ENCODE results near the gene PARP8.
"Not testable (repeated sequence)": the region's sequence is repeated elsewhere in the genome, so short reads cannot be mapped to it uniquely, and the experiment has no call there.

The PARP8 gene

GRCh38 chr5:50774446-50775175 is 108.2 kb downstream of the PARP8 start:
- not testable (repeated sequence) for DNase-seq (ENCODE audit: low read depth in 2 of 2)

DNA sequence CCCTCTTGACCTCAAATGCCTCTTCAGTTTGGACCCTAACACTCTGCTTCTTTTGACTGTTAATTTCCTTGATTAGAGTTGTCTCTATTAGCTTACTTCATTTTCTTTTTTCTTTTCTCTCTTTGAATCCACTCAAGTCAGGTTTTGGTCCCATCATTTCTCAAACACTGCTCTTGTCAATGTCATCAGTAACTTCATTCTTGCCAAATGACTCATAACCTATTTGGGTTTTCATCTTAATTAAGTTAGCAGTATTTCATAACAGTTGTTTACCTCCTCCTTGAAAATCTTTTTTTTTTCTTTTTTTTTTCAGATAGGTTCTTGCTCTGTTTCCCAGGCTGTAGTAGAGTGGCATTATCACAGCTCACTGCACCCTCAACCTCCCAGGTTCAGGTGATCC is 119.6 kb downstream of the PARP8 start:
- no peak for DNase-seq (ENCODE audit: low read depth in 2 of 2)

- no peak for DNase-seq (ENCODE audit: low read depth in 2 of 2)
Observed at GRCh38 chr5:50791813-50792212, 125.4 kb downstream of the PARP8 start.

- no peak for DNase-seq (ENCODE audit: low read depth in 2 of 2)
Observed at GRCh38 chr5:50792843-50793242, 126.4 kb downstream of the PARP8 start.

DNA sequence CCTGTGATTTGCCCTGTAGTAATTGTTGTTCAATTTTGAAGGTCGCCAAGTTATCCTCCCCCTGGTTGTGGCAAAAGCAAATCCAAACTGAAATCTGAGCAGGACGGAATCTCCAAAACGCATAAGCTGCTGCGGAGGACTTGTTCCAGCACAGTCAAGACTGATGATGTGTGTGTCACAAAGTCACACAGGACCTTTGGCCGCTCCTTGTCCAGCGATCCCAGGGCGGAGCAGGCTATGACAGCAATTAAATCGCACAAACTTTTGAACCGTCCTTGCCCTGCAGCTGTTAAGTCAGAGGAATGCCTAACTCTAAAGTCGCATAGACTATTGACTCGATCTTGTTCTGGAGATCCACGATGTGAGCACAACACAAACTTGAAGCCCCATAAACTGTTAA is 128.4 kb downstream of the PARP8 start:
- DNase-seq (ENCODE audit: low read depth in 2 of 2), result no peak

GRCh38 chr5:50798002-50798401 is 131.6 kb downstream of the PARP8 start:
- DNase-seq (ENCODE audit: low read depth in 2 of 2), result no peak

- no peak for DNase-seq (ENCODE audit: low read depth in 2 of 2)
Observed at GRCh38 chr5:50799596-50799995, 133.2 kb downstream of the PARP8 start.

GRCh38 chr5:50800410-50800809 is 134.0 kb downstream of the PARP8 start:
- DNase-seq (ENCODE audit: low read depth in 2 of 2), result no peak

GRCh38 chr5:50807661-50808060 is 141.2 kb downstream of the PARP8 start:
- DNase-seq (ENCODE audit: low read depth in 2 of 2), result no peak

DNA sequence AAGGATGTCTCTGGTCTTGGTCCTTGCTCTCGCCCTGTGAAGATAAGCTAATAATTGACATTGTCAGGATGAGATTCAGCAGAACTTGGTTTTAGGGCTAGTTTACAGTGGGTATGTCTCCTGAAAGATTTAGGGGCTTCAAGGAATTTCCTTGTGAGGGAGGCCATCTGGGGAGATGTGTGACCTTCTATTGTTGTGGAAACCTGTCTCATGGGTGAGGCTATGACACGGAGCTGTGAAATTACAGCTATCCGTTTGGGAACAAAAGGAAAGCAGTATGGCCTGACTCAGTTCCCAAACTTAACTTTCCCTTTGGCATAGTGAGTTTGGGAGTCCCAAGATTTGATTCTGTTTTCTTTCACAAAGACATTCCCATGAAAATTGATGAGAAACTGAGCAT is 142.0 kb downstream of the PARP8 start:
- no peak for DNase-seq (ENCODE audit: low read depth in 2 of 2)

GRCh38 chr5:50811746-50812145 is 145.3 kb downstream of the PARP8 start:
- not testable (repeated sequence) for DNase-seq (ENCODE audit: low read depth in 2 of 2)

GRCh38 chr5:50813691-50814090 is 147.3 kb downstream of the PARP8 start:
- DNase-seq (ENCODE audit: low read depth in 2 of 2), result no peak

GRCh38 chr5:50814556-50814955 is 148.1 kb downstream of the PARP8 start:
- no peak for DNase-seq (ENCODE audit: low read depth in 2 of 2)

GRCh38 chr5:50822046-50822445 is 155.6 kb downstream of the PARP8 start:
- no peak for DNase-seq (ENCODE audit: low read depth in 2 of 2)

- DNase-seq (ENCODE audit: low read depth in 2 of 2), result no peak
Observed at GRCh38 chr5:50822761-50823160, 156.3 kb downstream of the PARP8 start.

DNA sequence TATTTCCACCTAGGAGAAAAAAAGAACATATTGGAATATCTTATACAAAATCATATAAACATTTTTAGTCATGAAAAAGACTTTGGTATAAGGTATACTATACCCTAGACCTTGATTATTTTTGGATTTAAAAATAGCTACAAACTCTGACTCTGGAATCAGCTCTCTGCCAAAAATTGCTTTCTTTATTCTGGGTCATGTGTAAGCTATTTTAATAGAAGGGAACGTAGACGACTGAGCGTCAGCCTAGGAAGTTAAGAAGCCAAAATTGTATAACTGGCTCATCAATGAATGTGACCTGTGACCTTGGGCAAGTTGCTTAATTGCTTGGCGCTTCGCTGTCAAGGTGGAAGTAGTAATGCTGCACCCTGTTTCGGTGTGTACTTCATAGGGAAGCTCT is 157.1 kb downstream of the PARP8 start:
- no peak for DNase-seq (ENCODE audit: low read depth in 2 of 2)

- DNase-seq (ENCODE audit: low read depth in 2 of 2), result no peak
Observed at GRCh38 chr5:50824109-50824508, 157.7 kb downstream of the PARP8 start.

GRCh38 chr5:50827516-50828247 is 161.2 kb downstream of the PARP8 start:
- no peak for DNase-seq (ENCODE audit: low read depth in 2 of 2)

DNA sequence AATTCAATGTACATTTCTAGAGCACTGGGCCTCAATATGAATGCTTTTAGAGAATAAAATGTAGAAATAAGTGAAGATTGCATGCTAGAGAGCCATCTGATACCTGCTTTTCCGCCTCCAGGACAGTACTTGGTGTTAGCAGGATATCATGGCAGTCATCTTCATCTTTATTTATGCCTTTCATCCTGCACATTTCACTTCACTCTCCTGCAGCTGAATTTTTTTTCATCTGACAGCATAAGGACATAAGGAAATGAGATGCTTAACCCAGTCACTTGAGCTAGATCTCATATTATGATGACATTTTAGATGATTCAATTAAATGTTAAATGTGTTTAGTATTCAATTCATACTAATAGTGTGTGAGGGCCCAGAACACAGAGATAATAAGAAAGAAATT is 162.6 kb downstream of the PARP8 start:
- DNase-seq (ENCODE audit: low read depth in 2 of 2), result no peak

DNA sequence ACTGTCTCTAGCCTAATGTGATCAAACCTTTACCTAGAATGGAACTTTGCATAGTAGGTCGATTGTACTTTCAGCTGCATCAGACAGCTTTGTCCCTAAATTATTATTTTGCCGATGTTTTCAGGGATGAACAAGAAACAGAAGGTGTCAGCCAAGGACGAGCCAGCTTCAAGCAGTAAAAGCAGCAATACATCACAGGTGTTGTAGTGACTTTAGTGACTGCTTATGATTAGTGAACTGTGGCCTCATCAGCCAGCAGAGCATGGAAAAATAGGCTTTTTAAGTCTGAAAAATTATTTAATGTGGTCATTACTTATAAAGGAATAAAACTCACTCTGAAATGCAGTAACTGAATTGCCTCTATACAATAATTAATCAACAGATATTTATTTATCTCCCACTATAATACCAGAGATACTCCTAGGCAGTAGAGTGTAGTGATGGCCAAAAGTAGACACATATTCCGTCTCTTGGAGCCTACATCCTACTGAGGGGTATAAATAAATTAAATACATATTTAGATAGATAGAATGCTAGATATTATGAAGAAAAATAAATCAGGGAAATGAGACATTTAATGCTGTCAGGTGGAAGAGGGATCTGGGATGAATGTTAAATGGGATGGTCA is 166.3 kb downstream of the PARP8 start:
- no peak for DNase-seq (ENCODE audit: low read depth in 2 of 2)

GRCh38 chr5:50836356-50836755 is 169.9 kb downstream of the PARP8 start:
- no peak for DNase-seq (ENCODE audit: low read depth in 2 of 2)

- DNase-seq (ENCODE audit: low read depth in 2 of 2), result no peak
Observed at GRCh38 chr5:50839472-50839871, 173.0 kb downstream of the PARP8 start.

- DNase-seq (ENCODE audit: low read depth in 2 of 2), result no peak
Observed at GRCh38 chr5:50843091-50843490, 176.7 kb downstream of the PARP8 start.
